HPDE6-E6E7 (cell line): Measurements from ENCODE around the gene RBMS1.
"Not testable (repeated sequence)": the region's sequence is repeated elsewhere in the genome, so short reads cannot be mapped to it uniquely, and the experiment has no call there.

Source experiments
- DNase-seq: peaks from one replicate; pipeline ENCODE4 v3.0.0; 2011; ENCODE audit warnings: missing footprints; ENCODE audit errors: extremely low spot score

The RBMS1 gene

GRCh38 chr2:160501370-160501769 is 7.8 kb upstream of the RBMS1 start:
- no peak for DNase-seq

- no peak for DNase-seq
Observed at GRCh38 chr2:160499865-160500264, 6.3 kb upstream of the RBMS1 start.

GRCh38 chr2:160498137-160498536 is 4.5 kb upstream of the RBMS1 start:
- DNase-seq: no peak

DNA sequence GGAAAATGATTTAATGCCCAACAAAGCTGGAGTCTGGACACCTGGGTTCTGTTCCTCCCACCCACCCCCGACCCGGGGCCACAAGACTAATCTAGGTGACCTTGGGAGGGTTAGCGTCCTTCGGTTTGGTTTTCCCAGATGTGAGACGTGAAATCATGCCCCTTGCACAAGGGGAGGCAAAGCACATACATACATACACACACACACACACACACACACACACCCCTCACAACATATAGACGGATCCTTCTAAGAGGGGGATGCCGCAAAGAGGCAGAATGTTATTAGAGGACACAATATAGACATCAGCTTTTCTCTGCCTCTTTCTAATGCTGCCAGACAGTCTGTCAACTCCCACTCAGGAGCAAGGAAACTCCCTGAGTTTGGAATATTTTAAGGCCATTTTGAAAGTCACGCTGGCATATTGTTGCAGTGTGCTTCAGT is 616 bp upstream of the RBMS1 start:
- no peak for DNase-seq

- peak; percentile 40 for DNase-seq
Observed at GRCh38 chr2:160492401-160493226, 993 bp downstream of the RBMS1 start.

GRCh38 chr2:160491911-160492371 is 1.7 kb downstream of the RBMS1 start:
- no peak for DNase-seq

- DNase-seq: no peak
Observed at GRCh38 chr2:160490733-160491685, 2.6 kb downstream of the RBMS1 start.

DNA sequence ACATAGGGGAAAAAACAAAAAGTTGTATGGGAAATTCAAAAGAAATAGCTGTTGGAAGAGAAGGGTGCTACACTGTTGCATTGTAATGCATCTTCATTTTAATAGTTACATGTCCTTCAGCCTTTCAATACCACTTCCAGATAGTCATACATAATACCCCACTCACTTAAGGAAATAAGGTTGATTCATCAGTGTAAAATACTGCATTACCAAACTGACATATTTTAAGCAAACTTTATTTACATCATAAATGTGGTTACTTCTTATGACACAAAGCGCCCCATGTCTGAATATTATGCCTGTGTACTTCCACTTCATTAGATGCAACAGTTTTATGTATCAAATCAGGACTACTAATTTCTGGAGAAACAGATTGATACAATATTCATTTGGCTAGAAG is 4.5 kb downstream of the RBMS1 start:
- no peak for DNase-seq

- DNase-seq: not testable (repeated sequence)
Observed at GRCh38 chr2:160488289-160488688, 5.3 kb downstream of the RBMS1 start.

DNA sequence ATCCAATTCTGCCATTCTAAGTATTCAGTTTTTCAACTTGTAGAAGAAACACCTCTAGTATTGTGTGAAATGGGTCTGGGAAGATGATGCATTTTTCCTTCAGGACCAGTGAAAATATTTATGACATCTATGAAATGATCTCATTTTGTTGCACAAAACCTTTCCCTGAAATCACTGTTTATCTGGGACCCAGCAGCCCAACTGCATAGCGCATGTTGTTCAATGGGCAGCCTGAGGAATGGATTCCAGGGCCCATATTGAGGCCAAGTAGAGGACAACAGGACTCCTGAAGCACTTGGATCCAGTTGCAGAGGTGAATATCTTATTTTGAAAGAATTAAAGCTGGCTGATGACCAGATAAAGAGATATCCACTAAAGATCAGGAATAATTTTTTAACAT is 7.3 kb downstream of the RBMS1 start:
- DNase-seq: no peak

DNA sequence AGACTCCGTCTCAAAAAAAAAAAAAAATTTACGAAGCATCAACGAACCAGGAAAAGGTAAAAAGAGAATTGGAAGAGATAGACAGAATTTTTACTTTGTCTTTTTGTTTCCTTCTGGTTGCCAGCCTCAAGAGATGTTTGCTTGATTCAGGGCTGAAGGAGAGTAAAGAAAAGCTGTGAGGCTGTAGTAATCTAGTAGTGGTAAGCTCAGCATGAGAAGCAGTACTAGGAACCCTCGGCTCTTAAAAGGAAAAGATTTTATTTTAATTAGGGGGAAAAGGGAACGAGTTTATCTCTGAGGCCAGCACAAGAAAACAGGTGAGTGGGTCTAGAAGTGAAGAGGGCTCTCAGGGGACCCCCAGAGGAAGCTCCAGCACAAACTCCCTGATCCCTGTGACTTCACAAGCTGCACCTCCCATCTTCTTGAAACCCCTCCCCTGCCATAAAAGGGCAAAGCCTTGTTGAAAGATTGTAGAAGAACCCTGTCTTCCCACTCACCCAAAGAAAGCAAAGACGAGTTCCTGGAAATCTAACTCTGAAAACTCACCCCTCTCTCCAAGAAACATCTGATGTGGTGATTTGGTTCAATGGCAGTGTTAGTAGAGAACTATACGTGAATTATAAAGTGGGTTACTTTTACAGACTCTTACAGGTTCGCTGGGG is 8.6 kb downstream of the RBMS1 start:
- DNase-seq: no peak

DNA sequence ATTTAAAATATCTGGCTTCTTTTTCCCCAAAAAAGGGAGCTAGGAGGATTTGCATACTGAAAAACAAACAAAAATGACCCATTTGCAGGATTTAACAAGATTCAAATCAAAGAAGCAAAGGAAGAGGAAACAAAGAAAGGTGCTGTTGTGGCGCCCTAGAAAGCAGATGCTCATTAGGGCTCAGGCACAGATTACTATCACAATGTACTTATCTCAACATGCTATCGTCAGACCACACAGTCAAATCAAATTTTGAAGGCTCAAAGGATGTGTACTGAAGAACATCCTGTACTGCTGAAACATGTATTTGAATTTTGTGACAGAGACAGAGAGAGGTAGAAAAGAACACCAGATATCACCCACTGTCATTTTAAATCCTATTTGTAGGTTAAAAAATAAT is 10.9 kb downstream of the RBMS1 start:
- no peak for DNase-seq

DNA sequence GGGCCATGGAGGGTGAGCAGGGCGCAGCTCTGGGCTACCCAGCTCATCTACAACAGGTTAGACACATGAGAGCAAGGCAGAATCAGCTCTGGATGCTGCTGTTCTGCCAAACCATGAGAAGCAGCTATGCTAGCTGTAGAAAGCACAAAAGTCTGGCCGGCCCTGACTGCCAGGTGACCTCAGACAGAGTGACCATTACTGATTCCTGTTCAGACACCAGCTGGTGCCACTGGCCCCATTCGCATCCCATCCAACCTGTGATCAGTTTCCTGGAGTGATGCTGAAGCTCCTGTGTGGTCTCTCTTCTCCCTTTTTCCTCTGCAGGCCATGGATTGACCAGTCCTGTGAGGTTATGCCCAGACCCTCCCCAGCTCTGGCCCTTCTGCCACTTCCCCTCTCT is 14.3 kb downstream of the RBMS1 start:
- no peak for DNase-seq

GRCh38 chr2:160478660-160479059 is 14.9 kb downstream of the RBMS1 start:
- DNase-seq: no peak

DNA sequence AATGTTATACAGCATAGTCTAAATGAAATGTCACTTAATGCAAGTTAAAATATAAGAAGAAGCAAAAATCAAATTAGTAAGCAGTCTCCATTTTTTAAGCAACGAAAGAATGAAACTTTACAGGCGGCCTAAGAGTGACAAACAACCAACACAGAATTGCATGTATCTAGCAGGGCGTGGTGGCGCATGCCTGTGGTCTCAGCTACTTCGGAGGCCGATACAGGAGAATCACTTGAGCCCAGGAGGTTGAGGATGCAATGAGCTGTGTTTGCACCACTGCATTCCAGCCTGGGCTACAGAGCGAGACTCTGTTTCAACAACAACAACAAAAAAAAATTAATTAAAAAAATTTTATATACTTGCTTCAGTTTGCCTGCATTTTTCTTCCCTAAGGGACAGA is 16.6 kb downstream of the RBMS1 start:
- no peak for DNase-seq

DNA sequence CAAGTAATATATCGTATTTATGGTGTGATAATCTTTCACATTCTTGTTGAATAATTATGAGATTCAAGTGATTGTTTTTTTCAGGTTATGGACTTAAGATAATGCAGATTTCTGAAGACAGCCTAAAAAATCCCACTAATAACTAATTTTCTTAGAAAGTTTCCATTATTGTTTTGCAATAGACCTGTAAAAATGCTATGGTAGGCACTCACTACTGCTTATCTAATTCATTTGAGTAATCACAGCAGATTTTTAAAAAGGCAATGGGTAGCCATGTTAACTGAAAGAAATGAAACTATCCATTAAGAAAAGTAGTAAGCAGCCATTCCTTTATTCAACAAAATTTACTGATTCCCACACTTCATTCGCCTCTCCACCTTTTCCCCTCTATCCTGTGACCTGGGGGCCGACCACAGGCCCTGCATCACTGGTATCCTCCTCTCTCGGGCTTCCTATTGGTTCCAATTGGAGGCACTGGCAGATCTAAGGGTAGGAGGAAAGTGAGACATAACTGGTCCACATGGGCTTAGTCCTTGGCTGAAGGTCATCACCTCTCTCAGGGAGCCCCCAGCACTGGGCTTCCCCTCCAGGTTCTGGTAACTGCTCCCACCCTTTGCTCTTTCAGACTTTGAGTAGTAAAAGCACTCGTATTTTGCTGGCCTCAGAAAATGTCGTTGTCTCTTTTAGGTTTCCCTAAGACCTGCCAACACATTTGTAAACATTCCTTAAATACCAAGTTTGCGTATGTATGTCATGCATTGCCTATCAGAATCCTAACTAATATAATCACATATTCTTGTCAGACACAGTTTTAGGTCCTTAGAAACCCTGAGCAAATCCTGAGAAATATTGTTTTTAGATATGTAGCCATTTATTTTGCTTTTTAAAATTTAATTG is 18.5 kb downstream of the RBMS1 start:
- DNase-seq: no peak

- DNase-seq: no peak
Observed at GRCh38 chr2:160474319-160474645, 19.3 kb downstream of the RBMS1 start.

DNA sequence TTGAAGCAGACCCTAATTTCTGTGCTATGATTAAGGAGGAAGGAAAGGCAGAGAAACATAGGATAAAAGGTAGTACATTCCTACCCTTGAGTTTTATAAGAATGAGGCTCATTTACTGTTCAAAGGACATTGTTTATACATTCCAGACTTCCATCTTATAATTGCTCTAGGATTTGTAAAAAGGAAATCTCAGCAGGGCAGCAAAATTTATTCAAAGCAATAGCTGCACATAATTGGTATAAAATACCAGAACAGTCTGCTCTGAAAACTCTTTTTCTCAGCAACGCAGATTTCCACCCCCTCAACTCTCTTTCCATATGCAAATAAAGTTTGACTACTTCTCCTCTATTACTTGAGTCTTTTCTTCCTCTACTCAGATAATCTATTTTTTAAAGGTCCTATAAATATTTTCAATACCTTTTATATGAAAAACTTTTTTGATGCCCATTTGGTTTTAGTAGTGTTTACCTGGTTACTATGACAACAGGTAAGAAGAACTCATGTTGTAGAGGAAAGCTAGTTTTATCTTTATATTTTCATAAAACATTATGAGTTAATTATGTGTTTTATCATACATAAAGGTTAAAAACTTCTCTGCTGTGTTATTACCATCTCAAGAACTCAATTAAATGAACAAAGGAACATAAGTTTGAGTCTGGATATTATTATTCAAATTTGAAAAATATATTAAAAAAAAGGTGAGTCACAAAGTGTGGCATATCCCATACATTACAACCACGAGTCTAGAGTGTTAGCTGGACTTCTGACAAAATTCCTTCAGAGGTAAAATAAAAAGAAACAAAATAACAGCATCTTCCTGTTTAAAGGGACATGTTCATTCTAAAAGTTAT is 19.9 kb downstream of the RBMS1 start:
- DNase-seq: no peak

DNA sequence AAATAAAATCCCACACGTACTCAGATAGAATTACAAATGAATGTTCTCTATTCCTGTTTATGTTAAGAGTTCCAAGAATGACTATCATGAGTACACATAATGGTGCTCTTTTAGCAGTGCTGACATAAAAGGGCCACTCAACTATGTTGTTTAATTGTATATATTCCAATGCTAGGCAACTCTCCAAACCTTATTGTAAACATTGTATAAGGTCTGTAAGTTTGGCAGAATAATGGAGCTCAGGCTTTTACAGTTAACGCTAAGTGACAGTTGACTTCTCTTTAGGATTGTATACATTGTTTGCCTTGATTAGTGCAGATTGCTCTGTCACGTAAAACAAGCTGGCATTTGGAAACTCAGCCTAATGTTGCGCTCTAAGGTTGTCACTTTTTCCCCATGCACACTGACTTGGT is 20.8 kb downstream of the RBMS1 start:
- no peak for DNase-seq

GRCh38 chr2:160471950-160472349 is 21.7 kb downstream of the RBMS1 start:
- DNase-seq: no peak
